Measurements from ENCODE around the gene GARNL3. TPM values are rescaled to one million over a fixed set of nuclear protein-coding genes. Genes with fewer than 3 reads are reported as not detected.

The GARNL3 gene
- total and polyA plus RNA-seq, 2 experiments from 2014 or later, result 8.7 to 21.9 TPM

DNA sequence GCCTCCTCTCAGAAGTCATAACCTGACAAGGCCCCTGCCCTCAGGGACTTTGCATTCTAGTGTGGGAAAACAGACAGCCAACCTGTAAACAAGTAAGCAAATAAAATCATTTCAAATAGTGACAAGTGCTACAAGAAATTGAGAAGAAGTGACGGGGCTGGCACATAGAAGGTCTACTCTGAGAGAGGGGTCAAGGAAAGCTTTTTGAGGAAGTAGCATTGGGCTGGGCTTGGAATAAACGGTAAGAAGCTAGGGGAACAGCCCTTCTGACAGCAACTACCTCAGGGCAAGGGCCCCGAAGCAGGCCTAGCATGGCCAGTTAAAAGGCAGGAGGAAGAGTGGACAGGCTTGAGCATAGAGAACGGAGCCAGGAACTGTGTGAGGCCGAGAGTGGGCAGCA is 127.6 kb downstream of the GARNL3 start (continued):
- TF ChIP-seq, protein P1, sequence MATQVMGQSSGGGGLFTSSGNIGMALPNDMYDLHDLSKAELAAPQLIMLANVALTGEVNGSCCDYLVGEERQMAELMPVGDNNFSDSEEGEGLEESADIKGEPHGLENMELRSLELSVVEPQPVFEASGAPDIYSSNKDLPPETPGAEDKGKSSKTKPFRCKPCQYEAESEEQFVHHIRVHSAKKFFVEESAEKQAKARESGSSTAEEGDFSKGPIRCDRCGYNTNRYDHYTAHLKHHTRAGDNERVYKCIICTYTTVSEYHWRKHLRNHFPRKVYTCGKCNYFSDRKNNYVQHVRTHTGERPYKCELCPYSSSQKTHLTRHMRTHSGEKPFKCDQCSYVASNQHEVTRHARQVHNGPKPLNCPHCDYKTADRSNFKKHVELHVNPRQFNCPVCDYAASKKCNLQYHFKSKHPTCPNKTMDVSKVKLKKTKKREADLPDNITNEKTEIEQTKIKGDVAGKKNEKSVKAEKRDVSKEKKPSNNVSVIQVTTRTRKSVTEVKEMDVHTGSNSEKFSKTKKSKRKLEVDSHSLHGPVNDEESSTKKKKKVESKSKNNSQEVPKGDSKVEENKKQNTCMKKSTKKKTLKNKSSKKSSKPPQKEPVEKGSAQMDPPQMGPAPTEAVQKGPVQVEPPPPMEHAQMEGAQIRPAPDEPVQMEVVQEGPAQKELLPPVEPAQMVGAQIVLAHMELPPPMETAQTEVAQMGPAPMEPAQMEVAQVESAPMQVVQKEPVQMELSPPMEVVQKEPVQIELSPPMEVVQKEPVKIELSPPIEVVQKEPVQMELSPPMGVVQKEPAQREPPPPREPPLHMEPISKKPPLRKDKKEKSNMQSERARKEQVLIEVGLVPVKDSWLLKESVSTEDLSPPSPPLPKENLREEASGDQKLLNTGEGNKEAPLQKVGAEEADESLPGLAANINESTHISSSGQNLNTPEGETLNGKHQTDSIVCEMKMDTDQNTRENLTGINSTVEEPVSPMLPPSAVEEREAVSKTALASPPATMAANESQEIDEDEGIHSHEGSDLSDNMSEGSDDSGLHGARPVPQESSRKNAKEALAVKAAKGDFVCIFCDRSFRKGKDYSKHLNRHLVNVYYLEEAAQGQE (IDR thresholded peaks at IDR 0.05; ENCODE audit: unreplicated experiment), result no peak
- TF ChIP-seq, protein P2, sequence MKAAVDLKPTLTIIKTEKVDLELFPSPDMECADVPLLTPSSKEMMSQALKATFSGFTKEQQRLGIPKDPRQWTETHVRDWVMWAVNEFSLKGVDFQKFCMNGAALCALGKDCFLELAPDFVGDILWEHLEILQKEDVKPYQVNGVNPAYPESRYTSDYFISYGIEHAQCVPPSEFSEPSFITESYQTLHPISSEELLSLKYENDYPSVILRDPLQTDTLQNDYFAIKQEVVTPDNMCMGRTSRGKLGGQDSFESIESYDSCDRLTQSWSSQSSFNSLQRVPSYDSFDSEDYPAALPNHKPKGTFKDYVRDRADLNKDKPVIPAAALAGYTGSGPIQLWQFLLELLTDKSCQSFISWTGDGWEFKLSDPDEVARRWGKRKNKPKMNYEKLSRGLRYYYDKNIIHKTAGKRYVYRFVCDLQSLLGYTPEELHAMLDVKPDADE (IDR thresholded peaks at IDR 0.05), result no peak
- TF ChIP-seq ZNF331 (CRISPR knock-in tag; IDR thresholded peaks at IDR 0.05; ENCODE audit: low read depth), result no peak
- TF ChIP-seq POLR2AphosphoS5 (IDR thresholded peaks at IDR 0.05; ENCODE audit: low read depth), result no peak

GRCh38 chr9:127392976-127393375 is 128.4 kb downstream of the GARNL3 start:
- Histone ChIP-seq H3K27ac (ENCODE audit: low read depth) (no peak overlapping the region), H4K20me1 (replicated peaks; ENCODE audit: insufficient read depth) (no peaks in the 10 kb centered on the region), H2AFZ (no peak overlapping the region; the same call in 1 of the 2 replicates), H3K4me3 (no peak overlapping the region), H3K4me2 (no peak overlapping the region), H3K79me2 (replicated peaks; ENCODE audit: insufficient read depth) (no peaks in the 10 kb centered on the region), H3K4me1 (ENCODE audit: insufficient read depth) (peaks cover 5% of the 10 kb centered on the region), H3K36me3 (ENCODE audit: insufficient read depth) (no peaks in the 10 kb centered on the region), H3K27me3 (ENCODE audit: insufficient read depth) (0 out of 2 replicates have a peak, but pooled peaks cover 13% of the 10 kb centered on the region), H3K9me2 (ENCODE audit: insufficient read depth) (no peaks in the 10 kb centered on the region), H3F3A (replicated peaks; ENCODE audit: low read depth) (no peaks in the 10 kb centered on the region; the same call in 1 of the 2 replicates)
- no peak overlapping the region for H3K27ac Mint-ChIP-seq
- H3K36me3 Mint-ChIP-seq (ENCODE audit: low read depth), result no peaks in the 10 kb centered on the region
- peaks cover 22% of the 10 kb centered on the region for H3K4me1 Mint-ChIP-seq
- DNase-seq (ENCODE audit: low spot score) (no peak), ATAC-seq (no peak)
- no peaks in the 10 kb centered on the region; the same call in 2 of the 3 replicates for H3K9me3 Mint-ChIP-seq
- H3K4me3 Mint-ChIP-seq, result no peak overlapping the region
- peaks cover 6% of the 10 kb centered on the region for H3K27me3 Mint-ChIP-seq (ENCODE audit: insufficient read depth, low read depth, poor library complexity)
- TF ChIP-seq CREB1 (CRISPR knock-in tag; IDR thresholded peaks at IDR 0.05; ENCODE audit: low read depth), result no peak
- no peak for TF ChIP-seq EZH2phosphoT487 (IDR thresholded peaks at IDR 0.05; ENCODE audit: unreplicated experiment)
- TF ChIP-seq NANOG (IDR thresholded peaks at IDR 0.05; ENCODE audit: borderline replicate concordance), result no peak
- no peak for TF ChIP-seq ZNF462 (CRISPR knock-in tag; IDR thresholded peaks at IDR 0.05)
- TF ChIP-seq STAT1 (IDR thresholded peaks at IDR 0.05; ENCODE audit: unreplicated experiment), result no peak
- TF ChIP-seq JUNB (IDR thresholded peaks at IDR 0.05; ENCODE audit: unreplicated experiment), result no peak
- no peak for TF ChIP-seq ZNF114 (CRISPR knock-in tag; IDR thresholded peaks at IDR 0.05)
- TF ChIP-seq, protein P1 (IDR thresholded peaks at IDR 0.05; ENCODE audit: unreplicated experiment), result no peak
- TF ChIP-seq ZNF331 (CRISPR knock-in tag; IDR thresholded peaks at IDR 0.05; ENCODE audit: low read depth), result no peak
